ENCODE measurements around the gene OR2B2.

The OR2B2 gene

DNA sequence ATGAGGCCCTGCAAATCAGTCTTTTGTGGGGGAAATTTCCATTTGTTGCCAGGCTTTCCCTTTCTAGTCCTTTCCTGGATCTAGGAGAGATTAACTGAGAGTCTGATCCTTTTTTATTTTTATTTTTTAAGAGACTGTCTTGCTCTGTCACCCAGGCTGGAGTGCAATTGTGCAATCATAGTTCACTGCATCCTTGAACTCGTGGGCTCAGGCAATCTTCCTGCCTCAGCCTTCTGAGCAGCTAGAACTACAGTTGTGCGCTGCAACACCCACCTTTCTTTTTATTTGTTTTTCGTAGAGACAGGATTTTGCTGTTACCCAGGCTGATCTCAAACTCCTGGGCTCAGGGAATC, 22.9 kb downstream of the OR2B2 start:
- Histone ChIP-seq H3K4me2 (ENCODE audit: insufficient read depth, low read length, poor library complexity, severe bottlenecking) (peak overlapping the region; percentile 83), H4K8ac (ENCODE audit: low read depth, low read length) (no peak overlapping the region), H3K14ac (ENCODE audit: low read length) (no peak overlapping the region), H3K79me1 (ENCODE audit: low read depth, low read length) (peaks cover 2% of the 10 kb centered on the region), H2BK15ac (ENCODE audit: low read length) (no peak overlapping the region), H3K4me1 (ENCODE audit: control insufficient read depth in 2 of 2, insufficient read depth in 1 of 2, low read depth in 1 of 2, low read length in 2 of 2) (peaks cover 4 to 6% of the 10 kb centered on the region in 2 donors), H3K18ac (ENCODE audit: low read length) (no peak overlapping the region), H3K23ac (ENCODE audit: low read depth, low read length, poor library complexity) (no peak overlapping the region), H2AK5ac (ENCODE audit: low read depth, low read length) (no peak overlapping the region), H3K9ac (ENCODE audit: low read depth, low read length, poor library complexity) (no peak overlapping the region), H3K27me3 (ENCODE audit: control insufficient read depth in 3 of 3, insufficient read depth in 3 of 3, low read depth in 1 of 3, low read length in 3 of 3) (no peaks in the 10 kb centered on the region), H2BK120ac (ENCODE audit: low read depth, low read length) (no peak overlapping the region), H2BK12ac (ENCODE audit: low read length) (no peak overlapping the region), H3K4ac (ENCODE audit: low read length) (no peak overlapping the region), H3K9me3 (replicated peaks in 1 of 2; ENCODE audit: control insufficient read depth in 2 of 2, insufficient read depth in 1 of 2, low read depth in 1 of 2, low read length in 2 of 2) (no peaks in the 10 kb centered on the region), H3K4me3 (ENCODE audit: low read length in 2 of 2) (peak overlapping the region in 1 of 2 donors; percentile 60), H2BK5ac (ENCODE audit: low read length) (no peak overlapping the region), H3K36me3 (replicated peaks in 1 of 2; ENCODE audit: control insufficient read depth in 2 of 2, insufficient read depth in 2 of 2, low read length in 2 of 2) (no peaks in the 10 kb centered on the region), H2AFZ (ENCODE audit: low read length) (peak overlapping the region; percentile 55), H4K91ac (ENCODE audit: low read depth, low read length, poor library complexity) (no peak overlapping the region), H3K27ac (replicated peaks; ENCODE audit: low read length) (no peak overlapping the region)
- no CpG with 5 or more reads among the region's 3 CpGs for WGBS, 2 donors (ENCODE audit: extremely low coverage in 2 of 2, insufficient read length in 2 of 2, insufficient replicate concordance in 1 of 2)
- no peak for DNase-seq (ENCODE audit: low spot score)

DNA sequence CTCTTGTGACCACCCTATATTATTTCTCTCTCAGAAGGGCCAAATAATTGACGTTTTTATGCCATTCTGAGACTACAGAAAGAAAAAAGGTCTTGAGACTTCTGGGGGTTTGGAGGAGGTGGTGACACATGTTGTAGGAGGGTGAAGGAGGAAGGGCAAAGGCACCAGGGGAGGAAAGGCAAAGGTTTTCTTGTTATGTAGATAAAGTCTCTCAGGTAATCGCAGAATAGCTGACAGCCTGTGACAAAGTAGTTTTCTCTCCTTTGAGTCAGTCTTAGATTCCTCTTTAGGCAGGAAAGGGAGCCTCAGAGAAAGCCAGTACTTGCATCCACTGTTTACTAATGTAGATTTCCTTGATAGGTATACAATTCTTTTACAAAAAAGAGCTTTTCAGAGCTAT, 23.6 kb downstream of the OR2B2 start:
- no peak overlapping the region for H2AFZ ChIP-seq (ENCODE audit: low read length)
- no peak overlapping the region for H2BK5ac ChIP-seq (ENCODE audit: low read length)
- H3K18ac ChIP-seq (ENCODE audit: low read length), result no peak overlapping the region
- H3K23ac ChIP-seq (ENCODE audit: low read depth, low read length, poor library complexity), result no peak overlapping the region
- no peak overlapping the region for H3K9ac ChIP-seq (ENCODE audit: low read depth, low read length, poor library complexity)
- H3K4me1 ChIP-seq (ENCODE audit: control insufficient read depth in 2 of 2, insufficient read depth in 1 of 2, low read depth in 1 of 2, low read length in 2 of 2), result peaks cover 4 to 6% of the 10 kb centered on the region in 2 donors
- no peak overlapping the region for H2BK15ac ChIP-seq (ENCODE audit: low read length)
- no peaks in the 10 kb centered on the region for H3K9me3 ChIP-seq (replicated peaks in 1 of 2; ENCODE audit: control insufficient read depth in 2 of 2, insufficient read depth in 1 of 2, low read depth in 1 of 2, low read length in 2 of 2)
- no peaks in the 10 kb centered on the region for H3K27me3 ChIP-seq (ENCODE audit: control insufficient read depth in 3 of 3, insufficient read depth in 3 of 3, low read depth in 1 of 3, low read length in 3 of 3)
- H3K27ac ChIP-seq (replicated peaks; ENCODE audit: low read length), result no peak overlapping the region
- H3K4me2 ChIP-seq (ENCODE audit: insufficient read depth, low read length, poor library complexity, severe bottlenecking), result no peak overlapping the region
- no peak overlapping the region for H2BK120ac ChIP-seq (ENCODE audit: low read depth, low read length)
- no peak overlapping the region for H3K4ac ChIP-seq (ENCODE audit: low read length)
- no peaks in the 10 kb centered on the region for H3K36me3 ChIP-seq (replicated peaks in 1 of 2; ENCODE audit: control insufficient read depth in 2 of 2, insufficient read depth in 2 of 2, low read length in 2 of 2)
- no peak overlapping the region for H2AK5ac ChIP-seq (ENCODE audit: low read depth, low read length)
- peaks cover 2% of the 10 kb centered on the region for H3K79me1 ChIP-seq (ENCODE audit: low read depth, low read length)
- H2BK12ac ChIP-seq (ENCODE audit: low read length), result no peak overlapping the region
- DNase-seq (ENCODE audit: low spot score), result no peak
- no peak overlapping the region for H3K4me3 ChIP-seq (ENCODE audit: low read length in 2 of 2)
- H4K91ac ChIP-seq (ENCODE audit: low read depth, low read length, poor library complexity), result no peak overlapping the region
- H3K14ac ChIP-seq (ENCODE audit: low read length), result no peak overlapping the region
- no peak overlapping the region for H4K8ac ChIP-seq (ENCODE audit: low read depth, low read length)
- no CpG with 5 or more reads among the region's 2 CpGs for WGBS, 2 donors (ENCODE audit: extremely low coverage in 2 of 2, insufficient read length in 2 of 2, insufficient replicate concordance in 1 of 2)

DNA sequence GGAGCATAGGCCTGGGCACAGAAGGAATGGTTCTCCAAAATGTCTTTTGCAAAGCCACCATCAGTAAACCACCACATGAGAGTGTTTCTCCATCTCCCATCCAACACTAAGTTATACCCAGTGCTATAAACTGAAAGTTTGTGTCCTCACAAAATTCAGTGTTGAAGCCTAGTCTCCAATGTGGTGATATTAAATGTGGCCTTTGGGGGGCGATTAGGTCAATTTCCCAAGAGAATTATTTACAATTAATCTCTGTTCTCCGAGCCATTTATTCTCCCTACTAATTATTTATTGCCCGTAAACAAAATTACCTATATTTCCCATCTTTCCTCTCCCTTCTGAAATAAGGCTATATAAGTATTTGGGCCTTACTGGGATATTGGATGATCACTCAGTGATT, 26.1 kb downstream of the OR2B2 start:
- Histone ChIP-seq H3K27ac (replicated peaks; ENCODE audit: low read length) (no peak overlapping the region), H2BK15ac (ENCODE audit: low read length) (no peak overlapping the region), H4K91ac (ENCODE audit: low read depth, low read length, poor library complexity) (no peak overlapping the region), H3K27me3 (ENCODE audit: control insufficient read depth in 3 of 3, insufficient read depth in 3 of 3, low read depth in 1 of 3, low read length in 3 of 3) (no peaks in the 10 kb centered on the region), H2BK120ac (ENCODE audit: low read depth, low read length) (no peak overlapping the region), H2AFZ (ENCODE audit: low read length) (no peak overlapping the region), H3K4ac (ENCODE audit: low read length) (no peak overlapping the region), H4K8ac (ENCODE audit: low read depth, low read length) (no peak overlapping the region), H2AK5ac (ENCODE audit: low read depth, low read length) (no peak overlapping the region), H2BK12ac (ENCODE audit: low read length) (no peak overlapping the region), H3K4me3 (ENCODE audit: low read length in 2 of 2) (no peak overlapping the region), H3K9ac (ENCODE audit: low read depth, low read length, poor library complexity) (no peak overlapping the region), H3K36me3 (replicated peaks in 1 of 2; ENCODE audit: control insufficient read depth in 2 of 2, insufficient read depth in 2 of 2, low read length in 2 of 2) (no peaks in the 10 kb centered on the region), H3K18ac (ENCODE audit: low read length) (no peak overlapping the region), H2BK5ac (ENCODE audit: low read length) (no peak overlapping the region), H3K23ac (ENCODE audit: low read depth, low read length, poor library complexity) (no peak overlapping the region), H3K4me1 (ENCODE audit: control insufficient read depth in 2 of 2, insufficient read depth in 1 of 2, low read depth in 1 of 2, low read length in 2 of 2) (peaks cover 6% of the 10 kb centered on the region in 2 donors), H3K79me1 (ENCODE audit: low read depth, low read length) (no peaks in the 10 kb centered on the region), H3K9me3 (replicated peaks in 1 of 2; ENCODE audit: control insufficient read depth in 2 of 2, insufficient read depth in 1 of 2, low read depth in 1 of 2, low read length in 2 of 2) (no peaks in the 10 kb centered on the region), H3K4me2 (ENCODE audit: insufficient read depth, low read length, poor library complexity, severe bottlenecking) (no peak overlapping the region), H3K14ac (ENCODE audit: low read length) (no peak overlapping the region)
- WGBS, 2 donors (ENCODE audit: extremely low coverage in 2 of 2, insufficient read length in 2 of 2, insufficient replicate concordance in 1 of 2), result 100% methylated on average over 1 of the region's 3 CpGs
- DNase-seq (ENCODE audit: low spot score), result no peak

DNA sequence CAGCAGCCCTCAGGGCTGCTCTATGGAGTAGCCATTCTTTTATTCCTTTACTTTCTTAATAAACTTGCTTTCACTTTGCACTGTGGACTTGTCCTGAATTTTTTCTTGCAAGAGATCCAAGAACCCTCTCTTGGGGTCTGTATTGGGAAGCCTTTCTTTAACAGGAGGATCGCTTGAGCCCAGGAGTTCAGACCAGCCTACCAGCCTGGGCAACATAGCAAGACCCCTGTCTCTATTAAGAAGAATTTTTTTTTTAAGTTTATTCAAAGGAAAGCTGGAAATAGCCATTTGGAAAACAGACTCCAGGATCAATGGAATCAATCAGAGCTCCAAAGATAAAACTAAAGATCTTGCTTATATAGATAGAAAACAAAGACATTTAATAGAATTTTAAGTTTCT, 29.1 kb downstream of the OR2B2 start:
- Histone ChIP-seq H3K79me1 (ENCODE audit: low read depth, low read length) (no peaks in the 10 kb centered on the region), H3K4me3 (ENCODE audit: low read length in 2 of 2) (no peak overlapping the region), H2AFZ (ENCODE audit: low read length) (no peak overlapping the region), H3K9ac (ENCODE audit: low read depth, low read length, poor library complexity) (no peak overlapping the region), H3K27ac (replicated peaks; ENCODE audit: low read length) (no peak overlapping the region), H4K91ac (ENCODE audit: low read depth, low read length, poor library complexity) (no peak overlapping the region), H2AK5ac (ENCODE audit: low read depth, low read length) (no peak overlapping the region), H3K4ac (ENCODE audit: low read length) (no peak overlapping the region), H2BK15ac (ENCODE audit: low read length) (no peak overlapping the region), H3K27me3 (ENCODE audit: control insufficient read depth in 3 of 3, insufficient read depth in 3 of 3, low read depth in 1 of 3, low read length in 3 of 3) (no peaks in the 10 kb centered on the region), H2BK120ac (ENCODE audit: low read depth, low read length) (no peak overlapping the region), H2BK5ac (ENCODE audit: low read length) (no peak overlapping the region), H3K18ac (ENCODE audit: low read length) (no peak overlapping the region), H2BK12ac (ENCODE audit: low read length) (no peak overlapping the region), H3K23ac (ENCODE audit: low read depth, low read length, poor library complexity) (no peak overlapping the region), H3K4me1 (ENCODE audit: control insufficient read depth in 2 of 2, insufficient read depth in 1 of 2, low read depth in 1 of 2, low read length in 2 of 2) (peaks cover 0 to 2% of the 10 kb centered on the region in 2 donors), H3K4me2 (ENCODE audit: insufficient read depth, low read length, poor library complexity, severe bottlenecking) (no peak overlapping the region), H3K9me3 (replicated peaks in 1 of 2; ENCODE audit: control insufficient read depth in 2 of 2, insufficient read depth in 1 of 2, low read depth in 1 of 2, low read length in 2 of 2) (no peaks in the 10 kb centered on the region), H4K8ac (ENCODE audit: low read depth, low read length) (no peak overlapping the region), H3K14ac (ENCODE audit: low read length) (no peak overlapping the region), H3K36me3 (replicated peaks in 1 of 2; ENCODE audit: control insufficient read depth in 2 of 2, insufficient read depth in 2 of 2, low read length in 2 of 2) (no peaks in the 10 kb centered on the region)
- no peak for DNase-seq (ENCODE audit: low spot score)
- no CpG with 5 or more reads among the region's 1 CpG for WGBS, 2 donors (ENCODE audit: extremely low coverage in 2 of 2, insufficient read length in 2 of 2, insufficient replicate concordance in 1 of 2)
